ENCODE measurements around the gene CFAP20DC.

GRCh38 chr3:58779934-58780333 lies 269.9 kb downstream of the CFAP20DC start:
- no peak for TF ChIP-seq CTCF (IDR thresholded peaks at IDR 0.05; ENCODE audit: low read depth, low read length)
- TF ChIP-seq EZH2phosphoT487 (IDR thresholded peaks at IDR 0.05; ENCODE audit: low read depth), result no peak

Data from OCI-LY3 (cell line).